Testis (tissue), 2 donors: ENCODE data around the gene MYRFL.

Source experiments
- CTCF ChIP-seq, 3 experiments: fragments of 450-650 bp in 2 of 3; fragments of 200-600 bp in 1 of 3; sonication (generic) in 1 of 3; IDR thresholded peaks; one replicate each; pipeline ENCODE4 v1.5.1; 2016 to 2019; ENCODE audit warnings: antibody characterized with exemption in 3 of 3, mild to moderate bottlenecking in 2 of 3, moderate library complexity in 1 of 3
- POLR2A ChIP-seq: fragments of 450-650 bp; IDR thresholded peaks from one replicate; pipeline ENCODE4 v1.6.1; 2017; ENCODE audit warnings: antibody characterized with exemption, mild to moderate bottlenecking, moderate library complexity

- TF ChIP-seq POLR2A: no peak
- TF ChIP-seq CTCF (IDR thresholded peaks at IDR 0.05): no peak
Observed at GRCh38 chr12:69792533-69792932, 32.5 kb upstream of the MYRFL start.
